Measurements from ENCODE around the gene ATAD1.

- TF ChIP-seq SIX5 (IDR thresholded peaks at IDR 0.05; ENCODE audit: low read depth, low read length, severe bottlenecking) (no peak), EP300 (IDR thresholded peaks at IDR 0.05; ENCODE audit: borderline replicate concordance in 1 of 2, control insufficient read depth in 1 of 2, low read depth in 2 of 2, low read length in 2 of 2) (no peak), TARDBP (IDR thresholded peaks at IDR 0.05; ENCODE audit: borderline replicate concordance) (no peak)
These were observed at the start of gene ATAD1 for GRCh38 chr10:87817609-87818504.

Data from GM12878 (cell line).